OCI-LY7 (cell line): ENCODE data around the gene PFDN1. TPM values are rescaled to one million over a fixed set of nuclear protein-coding genes. Genes with fewer than 3 reads are reported as not detected.

ENCODE experiments used
- BruUV-seq: library from RNA; stranded (reverse); fragments of 400-500 nt; replicated peaks from 2 replicates; lab custom pipeline; 2021; lab: Mats Ljungman, UMichigan
- CTCF ChIA-PET: fragments of 300-600 bp; sonication (Branson Sonifier 250); formaldehyde crosslinking; loops from one replicate; lab custom pipeline; 2022; ENCODE audit warnings: antibody characterized with exemption; ENCODE audit not compliant: unreplicated experiment; lab: Charles Lee
- POLR2A ChIA-PET: fragments of 300-600 bp; sonication (Branson Sonifier 250); formaldehyde crosslinking; loops from one replicate; lab custom pipeline; 2022; ENCODE audit warnings: antibody characterized with exemption; lab: Charles Lee
- DNase-seq: peaks from one replicate; pipeline ENCODE4 v3.0.0-alpha.2; 2015; ENCODE audit warnings: low spot score
- H2AFZ ChIP-seq: fragments of 200-600 bp; sonication (generic), shearing (Covaris generic); 2 replicates; pipeline ENCODE4 v1.6.1; 2014; ENCODE audit warnings: mild to moderate bottlenecking, antibody characterized with exemption, low read length, moderate library complexity
- H3K27ac ChIP-seq: fragments of 200-600 bp; sonication (generic); 2 replicates; pipeline ENCODE4 v1.5.1; 2014; ENCODE audit warnings: mixed run types, low read depth, mild to moderate bottlenecking, moderate library complexity, low read length, inconsistent platforms; ENCODE audit not compliant: poor library complexity, severe bottlenecking
- H3K36me3 ChIP-seq: fragments of 200-600 bp; sonication (generic); 2 replicates; pipeline ENCODE4 v1.6.1; 2014; ENCODE audit warnings: mild to moderate bottlenecking, antibody characterized with exemption, low read length, moderate library complexity, mixed read lengths; ENCODE audit not compliant: insufficient read depth
- H3K4me1 ChIP-seq: fragments of 200-600 bp; sonication (generic); 2 replicates; pipeline ENCODE4 v1.5.1; 2014; ENCODE audit warnings: mild to moderate bottlenecking, low read length; ENCODE audit not compliant: insufficient read depth, poor library complexity, severe bottlenecking
- H3K4me2 ChIP-seq: fragments of 200-600 bp; sonication (generic); 2 replicates; pipeline ENCODE4 v1.6.1; 2014; ENCODE audit warnings: mild to moderate bottlenecking, low read length
- H3K4me3 ChIP-seq: fragments of 200-600 bp; sonication (generic); 2 replicates; pipeline ENCODE4 v1.5.1; 2014; ENCODE audit warnings: mild to moderate bottlenecking, low read depth, low read length; ENCODE audit not compliant: poor library complexity, severe bottlenecking
- H3K79me2 ChIP-seq: fragments of 200-600 bp; sonication (generic); 2 replicates; pipeline ENCODE4 v1.6.1; 2016; ENCODE audit warnings: low read depth, mild to moderate bottlenecking, low read length, moderate library complexity, mixed read lengths; ENCODE audit not compliant: insufficient read depth
- H3K9me2 ChIP-seq: fragments of 200-600 bp; sonication (generic); 2 replicates; pipeline ENCODE4 v1.6.1; 2016; ENCODE audit warnings: mild to moderate bottlenecking, low read length, mixed read lengths; ENCODE audit not compliant: insufficient read depth
- H3K9me3 ChIP-seq: fragments of 200-600 bp; sonication (generic); 2 replicates; pipeline ENCODE4 v1.6.1; 2014; ENCODE audit warnings: mild to moderate bottlenecking, mixed run types, low read length, mixed read lengths
- H4K20me1 ChIP-seq: fragments of 200-600 bp; sonication (generic); 2 replicates; pipeline ENCODE4 v1.6.1; 2014; ENCODE audit warnings: mild to moderate bottlenecking, antibody characterized with exemption, low read length, moderate library complexity, mixed read lengths; ENCODE audit not compliant: insufficient read depth
- CTCF ChIP-seq: fragments of 200-600 bp; sonication (generic); conservative IDR thresholded peaks from 2 replicates; pipeline ENCODE4 v1.5.1; 2014; ENCODE audit warnings: mild to moderate bottlenecking, antibody characterized with exemption, low read length, moderate library complexity, mixed read lengths
- EZH2phosphoT487 ChIP-seq: fragments of 200-600 bp; sonication (generic); IDR thresholded peaks from 2 replicates; pipeline ENCODE4 v1.6.1; 2018; ENCODE audit warnings: low read depth, borderline replicate concordance, mild to moderate bottlenecking, mixed run types, antibody characterized with exemption, low read length, moderate library complexity, mixed read lengths
- intact Hi-C: fragments of 100-400 bp; cut with micrococcal nuclease; formaldehyde crosslinking; loops from one replicate; pipeline ENCODE4 v1.10.0; 2022; ENCODE audit not compliant: unreplicated experiment
- total RNA-seq, 2 experiments: library from RNA; depleted of rRNA in 1 of 2; stranded (reverse); fragments of >200 nt in 1 of 2; shearing (Covaris generic) in 1 of 2; gene quantifications; 2 replicates each; pipeline ENCODE4 v1.2.3, GENCODE V29; 2014 to 2022

The PFDN1 gene
- total RNA-seq, 2 experiments from 2014 or later = 51.3 to 73.9 TPM

GRCh38 chr5:140337880-140338279 is 35.0 kb upstream of the PFDN1 start:
- Histone ChIP-seq H3K27ac (no peak overlapping the region), H3K4me2 (no peak overlapping the region), H3K79me2 (no peaks in the 10 kb centered on the region), H3K36me3 (peaks cover 3% of the 10 kb centered on the region; the same call in 1 of the 2 replicates), H3K4me1 (peaks cover 25% of the 10 kb centered on the region), H4K20me1 (no peaks in the 10 kb centered on the region), H2AFZ (no peak overlapping the region), H3K4me3 (no peak overlapping the region), H3K9me3 (no peaks in the 10 kb centered on the region), H3K9me2 (no peaks in the 10 kb centered on the region)
- DNase-seq = no peak
- TF ChIP-seq EZH2phosphoT487 (no peak), CTCF (no peak)
- intact Hi-C loops = no loop called here
- ChIA-PET CTCF (interaction anchor here (1.8 kb wide), 1 partner anchor 9 kb away, joined by 8 read pairs; the partner anchor contains the start of gene HBEGF), POLR2A (interaction anchor here (0.9 to 1.1 kb wide), 3 partner anchors 8 to 100 kb away, joined by 3 read pairs; partner anchors contain the start of gene HBEGF)
- BruUV-seq = no TSS peak

DNA sequence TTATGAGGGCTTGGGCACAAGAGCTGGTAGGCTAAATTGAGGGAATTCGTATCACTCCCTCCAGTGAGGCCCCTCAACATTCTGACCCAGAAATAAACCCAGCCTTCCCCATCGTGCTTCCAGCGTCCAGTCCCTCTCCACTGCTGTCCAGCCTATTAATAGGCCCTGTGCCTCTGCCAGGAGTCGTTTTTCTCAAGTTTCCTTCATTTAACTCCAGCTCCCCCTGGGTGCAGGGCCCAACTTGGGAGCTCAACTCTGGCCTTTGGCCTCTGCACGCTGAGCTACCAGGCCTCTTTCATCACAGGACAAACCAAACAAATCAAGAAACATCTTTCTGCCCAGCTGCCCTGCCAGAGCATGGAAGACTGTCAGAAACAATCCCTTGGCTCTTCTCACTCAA is 33.5 kb upstream of the PFDN1 start:
- peaks cover 3% of the 10 kb centered on the region; the same call in 1 of the 2 replicates for H3K36me3 ChIP-seq
- H3K4me1 ChIP-seq = peaks cover 10% of the 10 kb centered on the region
- H3K79me2 ChIP-seq = no peaks in the 10 kb centered on the region
- no peak overlapping the region for H2AFZ ChIP-seq
- H4K20me1 ChIP-seq = no peaks in the 10 kb centered on the region
- intact Hi-C loops = no loop called here
- no peaks in the 10 kb centered on the region for H3K9me3 ChIP-seq
- no peak for DNase-seq
- no peaks in the 10 kb centered on the region for H3K9me2 ChIP-seq
- ChIA-PET CTCF (interaction anchor here (0.9 to 1.8 kb wide), 2 partner anchors 9 to 10 kb away, joined by 8 read pairs; partner anchors contain the start of gene HBEGF), POLR2A (interaction anchor here (0.6 to 0.7 kb wide), 5 partner anchors 11 to 123 kb away, joined by 3 to 9 read pairs (median 4); no protein-coding TSS in a partner anchor)
- no peak overlapping the region for H3K4me2 ChIP-seq
- no peak overlapping the region for H3K27ac ChIP-seq
- TF ChIP-seq EZH2phosphoT487 (no peak), CTCF (no peak)
- no peak overlapping the region for H3K4me3 ChIP-seq
- no TSS peak for BruUV-seq

DNA sequence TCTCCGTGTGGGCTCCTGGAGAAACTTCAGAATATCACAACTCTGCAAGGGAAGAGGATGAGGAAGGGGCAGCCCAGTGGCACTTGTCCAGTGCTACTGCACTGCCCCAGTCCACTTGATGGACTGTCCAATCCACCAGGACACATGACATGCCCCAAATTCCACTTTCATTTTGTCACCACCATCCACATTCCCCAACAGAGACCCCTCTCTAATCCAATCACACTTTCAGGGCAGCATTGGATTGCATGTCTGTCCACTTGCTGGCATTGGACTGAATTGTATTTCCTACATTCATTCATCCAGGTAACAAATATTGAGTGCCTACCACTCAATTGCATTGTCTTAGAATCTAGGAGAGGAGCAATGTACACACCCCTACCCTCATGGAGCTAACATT is 28.7 kb upstream of the PFDN1 start:
- intact Hi-C loops = no loop called here
- Histone ChIP-seq H3K4me3 (no peak overlapping the region), H3K36me3 (no peaks in the 10 kb centered on the region), H2AFZ (no peak overlapping the region), H3K4me2 (no peak overlapping the region), H3K27ac (no peak overlapping the region), H3K4me1 (peaks cover 9% of the 10 kb centered on the region), H4K20me1 (no peaks in the 10 kb centered on the region), H3K9me2 (no peaks in the 10 kb centered on the region), H3K9me3 (no peaks in the 10 kb centered on the region), H3K79me2 (no peaks in the 10 kb centered on the region)
- ChIA-PET CTCF (no interaction called here), POLR2A (no interaction called here)
- TF ChIP-seq EZH2phosphoT487 (no peak), CTCF (no peak)
- DNase-seq = no peak
- no TSS peak for BruUV-seq
